ENCODE results near the gene SLC7A7. TPM values are rescaled to one million over a fixed set of nuclear protein-coding genes. Genes with fewer than 3 reads are reported as not detected.
"Not testable (repeated sequence)": the region's sequence is repeated elsewhere in the genome, so short reads cannot be mapped to it uniquely, and the experiment has no call there.

SLC7A7 gene
- polyA plus RNA-seq (2011; rRNA removed) (86.8 and 104 TPM in 2 replicates), polyA plus RNA-seq (2017; fragmentation: RNase III; extraction: RNeasy Plus Mini Kit Qiagen cat#74134 plus additional on column Dnase treatment) (30.1 to 44.2 TPM (median 39.8 TPM) in 3 replicates), polyA minus RNA-seq (2011; rRNA and poly(A)+ RNA removed) (111 and 138 TPM in 2 replicates)
- 12.2 and 16.5 TPM in 2 replicates for polyA plus RNA-seq (2012; cell fraction: cytosol; rRNA removed)
- polyA plus RNA-seq (2012; cell fraction: nucleus; rRNA removed), result 13.7 and 22.7 TPM in 2 replicates

GRCh38 chr14:22814941-22815713 lies at the start of gene SLC7A7:
SLC7A7 (minus strand) TSS chr14:22815435; CDS start chr14:22813398, 2,037 bp downstream.
- WGBS (ENCODE audit: missing lambda C conversion rate), result 44% methylated on average over 10 of the region's 10 CpGs
- ATAC-seq, result peak; percentile 61 to 68
- DNase-seq (ENCODE audit: low read depth in 1 of 2, low spot score in 1 of 2), result peak; percentile 38 to 62
- Histone ChIP-seq H3K4me2 (peak within 1 kb of the TSS; percentile 72), H3K9me3 (no peaks in the 10 kb centered on the region), H3K4me3 (peak within 1 kb of the TSS; percentile 38), H3K4me1 (peaks cover 47% of the 10 kb centered on the region), H3K27ac (peak within 1 kb of the TSS; percentile 82 to 89)
- CTCF ChIA-PET, result interaction anchor here (1.2 to 2.6 kb wide), 4 partner anchors 8 to 245 kb away, joined by 3 to 17 read pairs (median 9); no protein-coding TSS in a partner anchor
- POLR2A ChIA-PET, result no interaction called here
- no peak for FAIRE-seq
- TF ChIP-seq HOXB13 (CRISPR knock-in tag; IDR thresholded peaks at IDR 0.05; ENCODE audit: low read depth), result no peak
- TF ChIP-seq CEBPB (IDR thresholded peaks at IDR 0.05), result peak; percentile 76 to 89
- TF ChIP-seq MAFK (IDR thresholded peaks at IDR 0.05; ENCODE audit: partially characterized antibody), result peak; percentile 68

- FAIRE-seq (no peak), ATAC-seq (no peak), DNase-seq (ENCODE audit: low read depth in 1 of 2, low spot score in 1 of 2) (no peak)
- Histone ChIP-seq H3K4me1 (peaks cover 4% of the 10 kb centered on the region), H3K4me2 (no peak overlapping the region), H3K4me3 (no peak overlapping the region), H3K27ac (no peak overlapping the region), H3K9me3 (peaks cover 16% of the 10 kb centered on the region)
- TF ChIP-seq EHF (CRISPR knock-in tag; IDR thresholded peaks at IDR 0.05) (no peak), MAZ (IDR thresholded peaks at IDR 0.05; ENCODE audit: borderline replicate concordance, low read depth, low read length) (no peak), CBX8 (IDR thresholded peaks at IDR 0.05) (no peak), TP53 (CRISPR knock-in tag; IDR thresholded peaks at IDR 0.05) (no peak), CHD4 (IDR thresholded peaks at IDR 0.05; ENCODE audit: borderline replicate concordance) (no peak), CHD2 (IDR thresholded peaks at IDR 0.05; ENCODE audit: low read length, partially characterized antibody) (no peak), EHMT2 (IDR thresholded peaks at IDR 0.05; ENCODE audit: low read depth) (no peak), POLR2A (IDR thresholded peaks at IDR 0.05; ENCODE audit: low read length) (no peak), HES2 (IDR thresholded peaks at IDR 0.05) (no peak), RARB (CRISPR knock-in tag; IDR thresholded peaks at IDR 0.05) (no peak)
- ChIA-PET POLR2A (interaction anchor here (1.4 kb wide), 1 partner anchor 10 kb away, joined by 3 read pairs; no protein-coding TSS in a partner anchor), CTCF (interaction anchor here (1.3 to 15.1 kb wide), 7 partner anchors 14 to 309 kb away, joined by 3 to 146 read pairs (median 7); no protein-coding TSS in a partner anchor)
- WGBS (ENCODE audit: missing lambda C conversion rate), result 64% methylated on average over 4 of the region's 4 CpGs
Observed at GRCh38 chr14:22864979-22865378, 49.7 kb upstream of the SLC7A7 start.

- ChIA-PET POLR2A (interaction anchor here (0.6 kb wide), 1 partner anchor 81 kb away, joined by 5 read pairs; no protein-coding TSS in a partner anchor), CTCF (interaction anchor here (0.6 to 15.1 kb wide), 11 partner anchors 11 to 306 kb away, joined by 3 to 146 read pairs (median 5); partner anchors contain the start of gene LRP10)
- ATAC-seq (no peak), FAIRE-seq (no peak), DNase-seq (ENCODE audit: low read depth in 1 of 2, low spot score in 1 of 2) (no peak)
- Histone ChIP-seq H3K4me3 (no peak overlapping the region), H3K4me2 (no peak overlapping the region), H3K27ac (no peak overlapping the region), H3K9me3 (peaks cover 16% of the 10 kb centered on the region), H3K4me1 (no peaks in the 10 kb centered on the region)
- TF ChIP-seq EHF (CRISPR knock-in tag; IDR thresholded peaks at IDR 0.05) (no peak), HOXB5 (CRISPR knock-in tag; IDR thresholded peaks at IDR 0.05) (no peak), SMC3 (IDR thresholded peaks at IDR 0.05) (no peak), NFE2L2 (conservative IDR thresholded peaks at IDR 0.05; ENCODE audit: low read length) (no peak), E2F6 (IDR thresholded peaks at IDR 0.05; ENCODE audit: borderline replicate concordance, low read depth) (no peak), RNF2 (IDR thresholded peaks at IDR 0.05; ENCODE audit: borderline replicate concordance, low read depth) (no peak), MAFK (IDR thresholded peaks at IDR 0.05; ENCODE audit: partially characterized antibody) (no peak), ZC3H11A (IDR thresholded peaks at IDR 0.05) (no peak)
Observed at GRCh38 chr14:22861651-22862050, 46.4 kb upstream of the SLC7A7 start.

GRCh38 chr14:22860377-22860776 lies 45.1 kb upstream of the SLC7A7 start:
- H3K4me2 ChIP-seq; H3K27ac ChIP-seq; H3K4me3 ChIP-seq; ATAC-seq; FAIRE-seq; DNase-seq (ENCODE audit: low read depth in 1 of 2, low spot score in 1 of 2); POLR2A ChIA-PET; H3K4me1 ChIP-seq: not testable (repeated sequence)
- CTCF ChIA-PET, result interaction anchor here (0.6 to 15.1 kb wide), 11 partner anchors 9 to 470 kb away, joined by 3 to 146 read pairs (median 5); partner anchors contain the start of gene LRP10
- WGBS (ENCODE audit: missing lambda C conversion rate), result 11% methylated on average over 3 of the region's 3 CpGs
- peaks cover 16% of the 10 kb centered on the region for H3K9me3 ChIP-seq
